GM12878 (cell line): Measurements from ENCODE around the gene CDK5RAP1. TPM values are rescaled to one million over a fixed set of nuclear protein-coding genes. Genes with fewer than 3 reads are reported as not detected.

ENCODE experiments used
- ATAC-seq: fragments of 200-7000 bp; cut with Tn5 transposase; 3 replicates; pipeline ENCODE4 v1.9.1; 2020; ENCODE audit warnings: mild to moderate bottlenecking, moderate library complexity
- BruUV-seq: library from RNA; stranded (reverse); fragments of 400-500 nt; replicated peaks from 2 replicates; lab custom pipeline; 2021; lab: Mats Ljungman, UMichigan
- CTCF ChIA-PET: fragments of 300-600 bp; sonication (Branson Sonifier 250); formaldehyde crosslinking; extraction: SDS; loops from one replicate; lab custom pipeline; 2021; ENCODE audit warnings: inconsistent platforms; lab: Yijun Ruan, JAX
- POLR2A ChIA-PET: fragments of 350-600 bp; formaldehyde crosslinking; extraction: SDS; loops from one replicate; lab custom pipeline; 2021; ENCODE audit warnings: inconsistent platforms; lab: Charles Lee
- RAD21 ChIA-PET: fragments of 300-600 bp; sonication (Branson Sonifier 250); formaldehyde crosslinking; loops from one replicate; lab custom pipeline; 2023; ENCODE audit warnings: antibody characterized with exemption; ENCODE audit not compliant: unreplicated experiment; lab: Charles Lee
- SMC1A ChIA-PET: fragments of 300-600 bp; sonication (Branson Sonifier 250); formaldehyde crosslinking; loops from one replicate; lab custom pipeline; 2023; ENCODE audit not compliant: unreplicated experiment, uncharacterized antibody; lab: Charles Lee
- DNase-seq: peaks from one replicate; pipeline ENCODE4 v3.0.0-alpha.2; 2011; ENCODE audit warnings: low read depth, low spot score
- FAIRE-seq: peaks from 3 replicates; lab custom pipeline; 2011; peaks lifted over from hg19 to GRCh38; lab: Jason Lieb, UNC
- H2AFZ ChIP-seq: 2 replicates; pipeline ENCODE4 v1.6.0; 2011; ENCODE audit warnings: low read depth, low read length, control low read depth; ENCODE audit not compliant: control insufficient read depth
- H3K27ac ChIP-seq: 2 replicates; pipeline ENCODE4 v1.5.1; 2011; ENCODE audit warnings: control low read depth; ENCODE audit not compliant: control insufficient read depth, insufficient read depth
- H3K27me3 ChIP-seq, 2 experiments: replicated peaks in 1 of 2; 2 replicates each; pipeline versions ENCODE4 v1.6.0 to v1.6.1; 2011; ENCODE audit warnings: low read length in 1 of 2; ENCODE audit not compliant: control insufficient read depth in 2 of 2, insufficient read depth in 2 of 2
- H3K36me3 ChIP-seq, 2 experiments: 2 replicates each; pipeline ENCODE4 v1.5.1; 2011; ENCODE audit warnings: low read length in 1 of 2; ENCODE audit not compliant: control insufficient read depth in 2 of 2, insufficient read depth in 2 of 2
- H3K4me1 ChIP-seq: 2 replicates; pipeline ENCODE4 v1.6.1; 2011; ENCODE audit warnings: mild to moderate bottlenecking, low read length, moderate library complexity, mixed read lengths; ENCODE audit not compliant: control insufficient read depth, insufficient read depth
- H3K4me2 ChIP-seq: 2 replicates; pipeline ENCODE4 v1.6.0; 2011; ENCODE audit warnings: control low read depth; ENCODE audit not compliant: control insufficient read depth, insufficient read depth
- H3K4me3 ChIP-seq: fragments of 200-600 bp; sonication (generic); 2 replicates; pipeline ENCODE4 v1.5.1; 2016
- H3K79me2 ChIP-seq: 2 replicates; pipeline ENCODE4 v1.6.0; 2011; ENCODE audit warnings: low read length; ENCODE audit not compliant: control insufficient read depth, insufficient read depth
- H3K9ac ChIP-seq: 2 replicates; pipeline ENCODE4 v1.8.0; 2011; ENCODE audit warnings: low read length, control low read depth, mixed read lengths; ENCODE audit not compliant: control insufficient read depth, insufficient read depth
- H3K9me3 ChIP-seq: replicated peaks from 3 replicates; pipeline ENCODE4 v1.5.1; 2011; ENCODE audit warnings: mild to moderate bottlenecking, low read length; ENCODE audit not compliant: control insufficient read depth, insufficient read depth
- H4K20me1 ChIP-seq: 2 replicates; pipeline ENCODE4 v1.6.0; 2011; ENCODE audit not compliant: control insufficient read depth, insufficient read depth
- ASH2L ChIP-seq: fragments of 300-600, 200-600 bp; sonication (generic); IDR thresholded peaks from 2 replicates; pipeline ENCODE4 v1.6.1; 2017; ENCODE audit warnings: low read depth, mild to moderate bottlenecking, borderline replicate concordance
- CHD2 ChIP-seq: IDR thresholded peaks from 2 replicates; pipeline ENCODE4 v1.6.1; 2011; ENCODE audit warnings: low read depth, low read length, improper control_type of control experiment, borderline replicate concordance
- E2F4 ChIP-seq: IDR thresholded peaks from 2 replicates; pipeline ENCODE4 v1.6.1; 2012; ENCODE audit warnings: low read depth, low read length, improper control_type of control experiment
- EP300 ChIP-seq, 2 experiments: fragments of 150-350 bp in 1 of 2; IDR thresholded peaks; 2 replicates each; pipeline ENCODE4 v1.6.1; 2011 to 2012; ENCODE audit warnings: low read depth in 2 of 2, low read length in 2 of 2, borderline replicate concordance in 1 of 2, improper control_type of control experiment in 1 of 2, inconsistent platforms in 1 of 2; ENCODE audit not compliant: control insufficient read depth in 1 of 2
- ESRRA ChIP-seq: IDR thresholded peaks from 2 replicates; pipeline ENCODE4 v1.6.1; 2012; ENCODE audit warnings: mild to moderate bottlenecking, low read length, improper control_type of control experiment
- GABPA ChIP-seq: IDR thresholded peaks from 2 replicates; pipeline ENCODE4 v1.6.1; 2014; ENCODE audit warnings: antibody characterized with exemption, low read depth, mild to moderate bottlenecking, inconsistent platforms
- HDAC6 ChIP-seq: fragments of 200-600 bp; sonication (generic); IDR thresholded peaks from one replicate; pipeline ENCODE4 v1.8.0; 2017; ENCODE audit warnings: antibody characterized with exemption; ENCODE audit not compliant: unreplicated experiment
- JUNB ChIP-seq: IDR thresholded peaks from 2 replicates; pipeline ENCODE4 v1.6.1; 2016; ENCODE audit warnings: antibody characterized with exemption, mild to moderate bottlenecking
- MEF2A ChIP-seq: IDR thresholded peaks from 2 replicates; pipeline ENCODE4 v1.6.1; 2011; ENCODE audit warnings: low read depth, mild to moderate bottlenecking, low read length, moderate library complexity; ENCODE audit not compliant: insufficient read depth
- MXI1 ChIP-seq: fragments of 150-350 bp; IDR thresholded peaks from 2 replicates; pipeline ENCODE4 v1.6.1; 2011; ENCODE audit warnings: low read depth, mild to moderate bottlenecking, inconsistent platforms, low read length, improper control_type of control experiment
- POLR2AphosphoS2 ChIP-seq: IDR thresholded peaks from 2 replicates; pipeline ENCODE4 v1.6.1; 2011; ENCODE audit warnings: low read depth, mild to moderate bottlenecking, low read length, improper control_type of control experiment, moderate library complexity
- RAD21 ChIP-seq: IDR thresholded peaks from 2 replicates; pipeline ENCODE4 v1.6.1; 2011; ENCODE audit warnings: mild to moderate bottlenecking, low read depth, low read length, moderate library complexity; ENCODE audit not compliant: insufficient read depth
- SPI1 ChIP-seq: IDR thresholded peaks from 2 replicates; pipeline ENCODE4 v1.6.1; 2011; ENCODE audit warnings: low read depth, mild to moderate bottlenecking, low read length, moderate library complexity, borderline replicate concordance; ENCODE audit not compliant: insufficient read depth
- ZBTB11 ChIP-seq: fragments of 450-650 bp; formaldehyde crosslinking; IDR thresholded peaks from 2 replicates; pipeline ENCODE4 v1.5.0; 2022; ENCODE audit warnings: mild to moderate bottlenecking, missing genetic modification characterization
- ZNF24 ChIP-seq: fragments of 450-650 bp; IDR thresholded peaks from 2 replicates; pipeline ENCODE4 v1.6.1; 2017; ENCODE audit warnings: antibody characterized with exemption, mild to moderate bottlenecking
- WGBS: methylation state at CpG from one replicate; pipeline ENCODE4 v1.1.6; 2016; ENCODE audit warnings: low lambda C conversion rate; ENCODE audit not compliant: insufficient replicate concordance, insufficient coverage; ENCODE audit errors: missing lambda C conversion rate; 5-methylcytosine and 5-hydroxymethylcytosine counted together
- in situ Hi-C: fragments of 300-500 bp; cut with MboI; formaldehyde crosslinking; loops from 9 replicates; pipeline ENCODE4 v1.14.3; 2018; ENCODE audit warnings: mixed read lengths
- intact Hi-C: fragments of 100-400 bp; cut with micrococcal nuclease; formaldehyde crosslinking; loops from one replicate; pipeline ENCODE4 v1.14.2; 2022; ENCODE audit not compliant: unreplicated experiment
- polyA plus RNA-seq, 11 experiments: library from polyadenylated mRNA; depleted of rRNA in 4 of 11; unstranded in 6 of 11; stranded (reverse) in 5 of 11; fragments of >200 nt; fragmentation: Nextera tagmentation in 4 of 11; fragmentation: Illumina TruSeq in 1 of 11; extraction: Ambion mirVana in 4 of 11; extraction: Trizol in 1 of 11; gene quantifications; 1 replicate in 1 of 11; 2 replicates in 10 of 11; pipeline versions ENCODE4 v1.2.1 to v1.2.3, GENCODE V29; 2011 to 2016; ENCODE audit warnings: inconsistent platforms in 2 of 11, missing spikeins in 2 of 11, low read depth in 1 of 11
- total RNA-seq, 4 experiments: library from RNA; depleted of rRNA in 3 of 4; stranded (reverse); fragments of >200 nt in 3 of 4; fragmentation: Illumina TruSeq in 1 of 4; extraction: Trizol in 1 of 4; gene quantifications; 2 replicates each; pipeline versions ENCODE4 v1.2.1 to v1.2.3, GENCODE V29; 2013 to 2021

The CDK5RAP1 gene
- total and polyA plus RNA-seq, 10 of the 15 experiments (the other 5 are each of a cell fraction or from before 2014, with no cell fraction given): 30.4 to 67.6 (median 38.8) TPM

GRCh38 chr20:33332905-33333456 lies 68.3 kb downstream of the CDK5RAP1 start (continued):
- TF ChIP-seq ZBTB11 (no peak), HDAC6 (no peak), POLR2AphosphoS2 (no peak), MEF2A (no peak), GABPA (no peak), ESRRA (no peak)

- 32% methylated on average over 23 of the region's 23 CpGs for WGBS
- H3K4me2 ChIP-seq: no peak overlapping the region
- H3K36me3 ChIP-seq: no peaks in the 10 kb centered on the region
- H3K27ac ChIP-seq: no peak overlapping the region
- no peaks in the 10 kb centered on the region for H3K79me2 ChIP-seq
- DNase-seq: no peak
- ChIA-PET POLR2A (interaction anchor here (0.6 kb wide), 1 partner anchor 395 kb away, joined by 4 read pairs; no protein-coding TSS in a partner anchor), RAD21 (no interaction called here), CTCF (interaction anchor here (1.2 kb wide), 1 partner anchor 28 kb away, joined by 3 read pairs; no protein-coding TSS in a partner anchor), SMC1A (interaction anchor here (1.2 kb wide), 1 partner anchor 422 kb away, joined by 3 read pairs; no protein-coding TSS in a partner anchor)
- no peaks in the 10 kb centered on the region; a peak in 3 of 4 replicates for H3K27me3 ChIP-seq
- H2AFZ ChIP-seq: no peak overlapping the region
- in situ Hi-C loops (no loop called here), intact Hi-C loops (no loop called here)
- H3K4me3 ChIP-seq: no peak overlapping the region
- ATAC-seq: no peak
- H3K9me3 ChIP-seq: no peaks in the 10 kb centered on the region
- no TSS peak for BruUV-seq
- H3K4me1 ChIP-seq: no peaks in the 10 kb centered on the region
- no peaks in the 10 kb centered on the region for H4K20me1 ChIP-seq
- no peak for FAIRE-seq
- H3K9ac ChIP-seq: no peak overlapping the region
- TF ChIP-seq SPI1 (no peak), JUNB (no peak), ASH2L (no peak), MXI1 (no peak), EP300 (IDR thresholded peaks at IDR 0.05; ENCODE audit: borderline replicate concordance in 1 of 2, control insufficient read depth in 1 of 2, low read depth in 2 of 2, low read length in 2 of 2) (no peak), RAD21 (no peak), ZNF24 (no peak), E2F4 (no peak), CHD2 (no peak)
These were observed 72.9 kb downstream of the CDK5RAP1 start for GRCh38 chr20:33328157-33329137.
